GM23248 (cell line): ENCODE measurements around the gene PSMD3. TPM values are rescaled to one million over a fixed set of nuclear protein-coding genes. Genes with fewer than 3 reads are reported as not detected.

Experiments
- DNase-seq: peaks from one replicate; pipeline ENCODE4 v3.0.0-alpha.2; 2015
- H2AFZ ChIP-seq: fragments of 200-600 bp; sonication (generic); 2 replicates; pipeline ENCODE4 v1.6.1; 2016; ENCODE audit warnings: antibody characterized with exemption
- H3F3A ChIP-seq: fragments of 200-600 bp; sonication (generic); 2 replicates; pipeline ENCODE4 v1.6.1; 2016; ENCODE audit warnings: mild to moderate bottlenecking, antibody characterized with exemption, mixed run types; ENCODE audit not compliant: insufficient read depth
- H3K27ac ChIP-seq: fragments of 200-600 bp; sonication (generic); 2 replicates; pipeline ENCODE4 v1.5.1; 2016; ENCODE audit warnings: mild to moderate bottlenecking
- H3K27me3 ChIP-seq: fragments of 200-600 bp; sonication (generic); replicated peaks from 2 replicates; pipeline ENCODE4 v1.6.1; 2016; ENCODE audit warnings: mild to moderate bottlenecking; ENCODE audit not compliant: insufficient read depth
- H3K36me3 ChIP-seq: fragments of 200-600 bp; sonication (generic); 2 replicates; pipeline ENCODE4 v1.6.1; 2016; ENCODE audit warnings: low read depth, mild to moderate bottlenecking
- H3K4me1 ChIP-seq: fragments of 200-600 bp; sonication (generic); 2 replicates; pipeline ENCODE4 v1.6.1; 2016; ENCODE audit warnings: mild to moderate bottlenecking; ENCODE audit not compliant: insufficient read depth
- H3K4me2 ChIP-seq: fragments of 200-600 bp; sonication (generic); one replicate; pipeline ENCODE4 v1.6.1; 2016; ENCODE audit warnings: mild to moderate bottlenecking; ENCODE audit not compliant: unreplicated experiment
- H3K4me3 ChIP-seq: fragments of 200-600 bp; sonication (generic); 2 replicates; pipeline ENCODE4 v1.5.1; 2016; ENCODE audit warnings: mild to moderate bottlenecking
- H3K79me2 ChIP-seq: fragments of 200-600 bp; sonication (generic); 2 replicates; pipeline ENCODE4 v1.6.1; 2016; ENCODE audit warnings: mild to moderate bottlenecking; ENCODE audit not compliant: insufficient read depth
- H3K9ac ChIP-seq: fragments of 200-600 bp; sonication (generic); 2 replicates; pipeline ENCODE4 v1.6.1; 2016; ENCODE audit warnings: mild to moderate bottlenecking
- H3K9me2 ChIP-seq: fragments of 200-600 bp; sonication (generic); 2 replicates; pipeline ENCODE4 v1.6.1; 2016; ENCODE audit warnings: mixed run types, mild to moderate bottlenecking, moderate library complexity; ENCODE audit not compliant: insufficient read depth
- H3K9me3 ChIP-seq: fragments of 200-600 bp; sonication (generic); one replicate; pipeline ENCODE4 v1.6.1; 2017; ENCODE audit warnings: low read depth
- H4K20me1 ChIP-seq: fragments of 200-600 bp; sonication (generic); 2 replicates; pipeline ENCODE4 v1.6.0; 2016; ENCODE audit not compliant: insufficient read depth
- EZH2 ChIP-seq: fragments of 200-600 bp; sonication (generic); IDR thresholded peaks from 2 replicates; pipeline ENCODE4 v1.6.1; 2018; ENCODE audit warnings: antibody characterized with exemption, mild to moderate bottlenecking; ENCODE audit not compliant: insufficient read depth, poor library complexity, severe bottlenecking
- EZH2phosphoT487 ChIP-seq: fragments of 200-600 bp; sonication (generic); IDR thresholded peaks from 2 replicates; pipeline ENCODE4 v1.6.1; 2018; ENCODE audit warnings: antibody characterized with exemption, moderate library complexity, mild to moderate bottlenecking, low read depth; ENCODE audit not compliant: insufficient read depth
- WGBS, 2 experiments: methylation state at CpG; one replicate each; pipeline ENCODE4 v1.1.6; 2015 to 2017; ENCODE audit warnings: low lambda C conversion rate in 2 of 2, low coverage in 1 of 2; ENCODE audit errors: missing lambda C conversion rate in 2 of 2; 5-methylcytosine and 5-hydroxymethylcytosine counted together
- in situ Hi-C: fragments of 300-500 bp; cut with MboI; formaldehyde crosslinking; loops from 2 replicates; pipeline ENCODE4 v1.15.0; 2020
- polyA plus RNA-seq: library from polyadenylated mRNA; unstranded; fragments of >200 nt; fragmentation: Nextera tagmentation; extraction: Ambion mirVana; gene quantifications from 2 replicates; pipeline ENCODE4 v1.2.1, GENCODE V29; 2016
- total RNA-seq: library from RNA; depleted of rRNA; stranded (reverse); fragments of >200 nt; shearing (Covaris generic); gene quantifications from 2 replicates; pipeline ENCODE4 v1.2.3, GENCODE V29; 2014

Gene PSMD3
- total and polyA plus RNA-seq, 2 experiments from 2014 or later: 102 to 116 TPM

DNA sequence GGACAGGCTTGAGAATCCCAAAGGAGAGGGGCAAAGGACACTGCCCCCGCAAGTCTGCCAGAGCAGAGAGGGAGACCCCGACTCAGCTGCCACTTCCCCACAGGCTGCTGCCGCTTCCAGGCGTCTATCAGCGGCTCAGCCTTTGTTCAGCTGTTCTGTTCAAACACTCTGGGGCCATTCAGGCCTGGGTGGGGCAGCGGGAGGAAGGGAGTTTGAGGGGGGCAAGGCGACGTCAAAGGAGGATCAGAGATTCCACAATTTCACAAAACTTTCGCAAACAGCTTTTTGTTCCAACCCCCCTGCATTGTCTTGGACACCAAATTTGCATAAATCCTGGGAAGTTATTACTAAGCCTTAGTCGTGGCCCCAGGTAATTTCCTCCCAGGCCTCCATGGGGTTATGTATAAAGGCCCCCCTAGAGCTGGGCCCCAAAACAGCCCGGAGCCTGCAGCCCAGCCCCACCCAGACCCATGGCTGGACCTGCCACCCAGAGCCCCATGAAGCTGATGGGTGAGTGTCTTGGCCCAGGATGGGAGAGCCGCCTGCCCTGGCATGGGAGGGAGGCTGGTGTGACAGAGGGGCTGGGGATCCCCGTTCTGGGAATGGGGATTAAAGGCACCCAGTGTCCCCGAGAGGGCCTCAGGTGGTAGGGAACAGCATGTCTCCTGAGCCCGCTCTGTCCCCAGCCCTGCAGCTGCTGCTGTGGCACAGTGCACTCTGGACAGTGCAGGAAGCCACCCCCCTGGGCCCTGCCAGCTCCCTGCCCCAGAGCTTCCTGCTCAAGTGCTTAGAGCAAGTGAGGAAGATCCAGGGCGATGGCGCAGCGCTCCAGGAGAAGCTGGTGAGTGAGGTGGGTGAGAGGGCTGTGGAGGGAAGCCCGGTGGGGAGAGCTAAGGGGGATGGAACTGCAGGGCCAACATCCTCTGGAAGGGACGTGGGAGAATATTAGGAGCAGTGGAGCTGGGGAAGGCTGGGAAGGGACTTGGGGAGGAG is 34.7 kb downstream of the PSMD3 start, which contains the start of gene CSF3:
TSS of gene CSF3 (plus strand) at position 436 of the 993 bp plus-strand sequence. CDS start at position 471, 35 bp downstream.
- WGBS, 2 experiments: 77 to 80% methylated on average over 18 to 20 of the region's 20 CpGs
- Histone ChIP-seq H3K4me2 (no peak within 1 kb of the TSS), H3K79me2 (no peaks in the 10 kb centered on the region), H3K9ac (no peak within 1 kb of the TSS), H3K9me3 (no peaks in the 10 kb centered on the region), H3K4me3 (no peak within 1 kb of the TSS), H4K20me1 (no peaks in the 10 kb centered on the region), H3K9me2 (no peaks in the 10 kb centered on the region), H3K27me3 (no peaks in the 10 kb centered on the region), H3K4me1 (peaks cover 25% of the 10 kb centered on the region), H3F3A (peaks cover 12% of the 10 kb centered on the region; the same call in 1 of the 2 replicates), H3K36me3 (no peaks in the 10 kb centered on the region), H2AFZ (no peak within 1 kb of the TSS), H3K27ac (no peak within 1 kb of the TSS)
- in situ Hi-C loops: no loop called here
- TF ChIP-seq EZH2phosphoT487: no peak
- no peak for TF ChIP-seq EZH2
- DNase-seq: no peak

- TF ChIP-seq EZH2: no peak
- no peak for TF ChIP-seq EZH2phosphoT487
- H3K4me1 ChIP-seq: peaks cover 35% of the 10 kb centered on the region
- peaks cover 22% of the 10 kb centered on the region for H3F3A ChIP-seq
- H3K9me2 ChIP-seq: no peaks in the 10 kb centered on the region
- H3K27ac ChIP-seq: no peak overlapping the region
- no peaks in the 10 kb centered on the region for H3K9me3 ChIP-seq
- H3K9ac ChIP-seq: no peak overlapping the region
- H3K27me3 ChIP-seq: no peaks in the 10 kb centered on the region
- DNase-seq: no peak
- 86 to 88% methylated on average over 19 to 26 of the region's 26 CpGs for WGBS, 2 experiments
- no peaks in the 10 kb centered on the region for H3K36me3 ChIP-seq
- H3K4me2 ChIP-seq: no peak overlapping the region
- no peaks in the 10 kb centered on the region for H3K79me2 ChIP-seq
- H2AFZ ChIP-seq: no peak overlapping the region
- in situ Hi-C loops: no loop called here
- H3K4me3 ChIP-seq: no peak overlapping the region
- H4K20me1 ChIP-seq: no peaks in the 10 kb centered on the region
Measured at GRCh38 chr17:40015998-40016985, 35.7 kb downstream of the PSMD3 start.

DNA sequence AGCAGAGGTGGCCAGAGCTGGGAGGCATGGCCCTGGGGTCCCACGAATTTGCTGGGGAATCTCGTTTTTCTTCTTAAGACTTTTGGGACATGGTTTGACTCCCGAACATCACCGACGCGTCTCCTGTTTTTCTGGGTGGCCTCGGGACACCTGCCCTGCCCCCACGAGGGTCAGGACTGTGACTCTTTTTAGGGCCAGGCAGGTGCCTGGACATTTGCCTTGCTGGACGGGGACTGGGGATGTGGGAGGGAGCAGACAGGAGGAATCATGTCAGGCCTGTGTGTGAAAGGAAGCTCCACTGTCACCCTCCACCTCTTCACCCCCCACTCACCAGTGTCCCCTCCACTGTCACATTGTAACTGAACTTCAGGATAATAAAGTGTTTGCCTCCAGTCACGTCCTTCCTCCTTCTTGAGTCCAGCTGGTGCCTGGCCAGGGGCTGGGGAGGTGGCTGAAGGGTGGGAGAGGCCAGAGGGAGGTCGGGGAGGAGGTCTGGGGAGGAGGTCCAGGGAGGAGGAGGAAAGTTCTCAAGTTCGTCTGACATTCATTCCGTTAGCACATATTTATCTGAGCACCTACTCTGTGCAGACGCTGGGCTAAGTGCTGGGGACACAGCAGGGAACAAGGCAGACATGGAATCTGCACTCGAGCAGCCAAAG is 36.9 kb downstream of the PSMD3 start:
- peaks cover 23% of the 10 kb centered on the region for H3F3A ChIP-seq
- H3K9me3 ChIP-seq: no peaks in the 10 kb centered on the region
- H3K9me2 ChIP-seq: no peaks in the 10 kb centered on the region
- 30 to 32% methylated on average over 14 to 15 of the region's 15 CpGs for WGBS, 2 experiments
- H3K4me2 ChIP-seq: no peak overlapping the region
- H3K27me3 ChIP-seq: no peaks in the 10 kb centered on the region
- no peak overlapping the region for H3K27ac ChIP-seq
- TF ChIP-seq EZH2: no peak
- no peak for TF ChIP-seq EZH2phosphoT487
- no peak overlapping the region for H3K4me3 ChIP-seq
- H2AFZ ChIP-seq: no peak overlapping the region
- no peaks in the 10 kb centered on the region for H3K36me3 ChIP-seq
- no peaks in the 10 kb centered on the region for H4K20me1 ChIP-seq
- in situ Hi-C loops: no loop called here
- H3K4me1 ChIP-seq: peaks cover 43% of the 10 kb centered on the region
- H3K79me2 ChIP-seq: no peaks in the 10 kb centered on the region
- DNase-seq: no peak
- no peak overlapping the region for H3K9ac ChIP-seq
